Activated B cell treated with CpG ODN at 0.5 μM for 24 hours (primary cell): ENCODE data around the gene ADSL. TPM values are rescaled to one million over a fixed set of nuclear protein-coding genes. Genes with fewer than 3 reads are reported as not detected.

Experiments used
- ATAC-seq: fragments of 200-7000 bp; cut with Tn5 transposase; one replicate; pipeline ENCODE4 v1.10.0; 2021; ENCODE audit warnings: low read depth, mild to moderate bottlenecking, moderate library complexity
- CTCF ChIA-PET: fragments of 350-600 bp; sonication (Branson Sonifier 250); formaldehyde crosslinking; loops from one replicate; lab custom pipeline; 2021; ENCODE audit warnings: antibody characterized with exemption; lab: Charles Lee
- POLR2A ChIA-PET: fragments of 350-600 bp; sonication (Branson Sonifier 250); formaldehyde crosslinking; loops from one replicate; lab custom pipeline; 2021; ENCODE audit warnings: antibody characterized with exemption; lab: Charles Lee
- DNase-seq: peaks from one replicate; pipeline ENCODE4 v3.0.0; 2022
- H3K27ac Mint-ChIP-seq: one replicate; pipeline ENCODE4 v1.8.0; 2020; ENCODE audit warnings: mixed read lengths
- H3K27me3 Mint-ChIP-seq: one replicate; pipeline ENCODE4 v1.8.0; 2021; ENCODE audit warnings: mixed read lengths
- H3K36me3 Mint-ChIP-seq: one replicate; pipeline ENCODE4 v1.8.0; 2021; ENCODE audit warnings: low read depth, mixed read lengths
- H3K4me1 Mint-ChIP-seq: one replicate; pipeline ENCODE4 v1.8.0; 2021; ENCODE audit warnings: mixed read lengths
- H3K4me3 Mint-ChIP-seq: one replicate; pipeline ENCODE4 v1.8.0; 2020; ENCODE audit warnings: mild to moderate bottlenecking, mixed read lengths
- H3K9me3 Mint-ChIP-seq: one replicate; pipeline ENCODE4 v1.8.0; 2020; ENCODE audit warnings: mixed read lengths
- CTCF ChIP-seq: fragments of 200-600 bp; IDR thresholded peaks from one replicate; pipeline ENCODE4 v1.8.0; 2022; ENCODE audit warnings: antibody characterized with exemption, mild to moderate bottlenecking
- intact Hi-C: fragments of 100-400 bp; cut with micrococcal nuclease; formaldehyde crosslinking; loops from one replicate; pipeline ENCODE4 v1.15.1; 2024
- total RNA-seq: library from RNA; stranded (reverse); gene quantifications from 2 replicates; pipeline ENCODE4 v1.2.3, GENCODE V29; 2022

Gene ADSL
- total RNA-seq, 1 donor from 2014 or later, result 102 TPM

DNA sequence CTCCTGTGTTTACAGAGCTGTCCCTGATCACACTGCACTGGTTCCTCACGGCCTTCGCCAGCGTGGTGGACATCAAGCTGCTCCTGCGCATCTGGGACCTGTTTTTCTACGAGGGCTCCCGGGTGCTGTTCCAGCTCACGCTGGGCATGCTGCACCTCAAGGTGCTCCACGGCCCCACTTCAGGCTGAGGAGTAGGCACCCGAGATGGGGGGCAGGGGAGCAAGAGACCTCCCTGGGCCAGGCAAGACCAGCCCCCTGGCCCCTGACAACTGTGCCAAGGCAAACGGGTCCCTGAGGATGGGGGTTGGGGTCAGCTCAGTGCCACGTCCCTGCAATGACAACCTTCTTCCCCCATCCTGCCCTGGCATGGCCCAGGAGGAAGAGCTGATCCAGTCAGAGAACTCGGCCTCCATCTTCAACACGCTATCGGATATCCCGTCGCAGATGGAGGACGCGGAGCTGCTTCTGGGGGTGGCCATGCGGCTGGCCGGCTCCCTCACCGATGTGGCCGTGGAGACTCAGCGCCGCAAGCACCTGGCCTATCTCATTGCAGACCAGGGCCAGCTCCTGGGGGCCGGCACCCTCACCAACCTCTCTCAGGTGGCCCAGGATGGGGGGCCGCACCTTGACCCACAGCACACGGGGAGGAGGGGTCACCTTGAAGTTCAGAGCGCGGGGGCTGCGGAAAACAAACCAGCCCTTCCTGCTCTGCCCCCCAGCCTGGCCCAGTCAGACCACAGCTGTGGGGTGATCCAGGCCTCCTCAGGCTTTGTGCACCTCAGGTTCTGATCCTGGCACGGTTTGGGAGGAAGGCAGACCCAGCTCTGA lies 60.0 kb downstream of the ADSL start:
- no peak for TF ChIP-seq CTCF
- ATAC-seq (no peak), DNase-seq (peak; percentile 10)
- ChIA-PET POLR2A (interaction anchor here (0.5 to 1.5 kb wide), 5 partner anchors 9 to 218 kb away, joined by 3 to 7 read pairs (median 4); no protein-coding TSS in a partner anchor), CTCF (no interaction called here)
- Mint-ChIP-seq H3K4me1 (peaks cover 26% of the 10 kb centered on the region), H3K4me3 (no peak overlapping the region), H3K27ac (no peak overlapping the region), H3K27me3 (no peaks in the 10 kb centered on the region), H3K36me3 (peaks cover 88% of the 10 kb centered on the region), H3K9me3 (no peaks in the 10 kb centered on the region)
- intact Hi-C loops, result no loop called here

GRCh38 chr22:40407021-40407761 lies 60.9 kb downstream of the ADSL start:
- peaks cover 23% of the 10 kb centered on the region for H3K4me1 Mint-ChIP-seq
- no peak overlapping the region for H3K4me3 Mint-ChIP-seq

DNA sequence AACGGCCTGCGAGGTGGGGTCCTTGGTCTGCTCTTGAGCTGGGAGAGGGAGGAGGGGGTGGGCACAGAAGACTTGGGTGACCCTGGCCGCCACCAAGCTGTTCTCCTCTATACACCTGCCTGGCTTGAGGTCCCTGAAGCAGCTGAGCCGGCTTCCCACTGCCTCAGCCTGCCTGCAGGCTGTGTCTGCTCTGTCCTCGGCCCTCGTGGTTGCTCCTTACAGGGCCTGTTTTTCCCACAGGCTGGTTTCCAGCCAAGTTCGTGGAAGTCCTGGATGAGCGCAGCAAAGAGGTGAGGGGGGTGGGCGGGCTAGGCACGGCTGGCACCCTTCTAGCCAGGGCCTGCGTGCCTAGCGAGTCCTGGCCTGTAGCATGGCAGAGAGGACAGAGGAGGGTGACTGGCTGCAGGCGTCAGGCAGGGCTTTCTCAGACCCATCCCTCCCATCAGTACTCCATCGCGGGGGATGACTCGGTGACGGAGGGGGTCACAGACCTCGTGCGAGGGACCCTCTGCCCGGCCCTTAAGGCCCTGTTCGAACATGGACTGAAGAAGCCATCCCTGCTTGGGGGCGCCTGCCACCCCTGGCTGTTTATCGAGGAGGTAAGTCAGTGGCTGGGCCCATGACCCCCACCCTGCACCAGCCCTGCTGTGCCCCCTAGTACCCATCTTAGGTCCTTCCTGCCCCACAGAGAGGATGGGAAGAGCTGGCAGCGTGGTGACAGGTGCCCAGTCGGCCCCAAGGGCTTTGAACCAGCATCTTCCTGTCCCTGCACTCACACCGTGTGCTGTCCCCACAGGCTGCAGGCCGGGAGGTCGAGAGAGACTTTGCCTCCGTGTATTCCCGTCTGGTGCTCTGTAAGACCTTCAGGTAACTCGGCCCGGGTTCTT lies 61.8 kb downstream of the ADSL start:
- Mint-ChIP-seq H3K36me3 (peaks cover 84% of the 10 kb centered on the region), H3K4me1 (peaks cover 23% of the 10 kb centered on the region), H3K9me3 (no peaks in the 10 kb centered on the region), H3K4me3 (no peak overlapping the region), H3K27me3 (no peaks in the 10 kb centered on the region), H3K27ac (no peak overlapping the region)
- no peak for ATAC-seq
- ChIA-PET CTCF (no interaction called here), POLR2A (interaction anchor here (0.7 to 0.9 kb wide), 3 partner anchors 11 to 34 kb away, joined by 3 to 5 read pairs (median 3); no protein-coding TSS in a partner anchor)
- intact Hi-C loops, result no loop called here
- DNase-seq, result no peak
- no peak for TF ChIP-seq CTCF

More at GRCh38 chr22:40407021-40407761, 60.9 kb downstream of the ADSL start:
- Mint-ChIP-seq H3K27me3 (no peaks in the 10 kb centered on the region), H3K36me3 (peaks cover 88% of the 10 kb centered on the region), H3K9me3 (no peaks in the 10 kb centered on the region), H3K27ac (no peak overlapping the region)
- POLR2A ChIA-PET, result interaction anchor here (0.5 to 1.5 kb wide), 4 partner anchors 8 to 105 kb away, joined by 4 to 7 read pairs (median 5); no protein-coding TSS in a partner anchor
- ATAC-seq (no peak), DNase-seq (no peak)
- CTCF ChIA-PET, result no interaction called here
- no peak for TF ChIP-seq CTCF
- intact Hi-C loops, result no loop called here

DNA sequence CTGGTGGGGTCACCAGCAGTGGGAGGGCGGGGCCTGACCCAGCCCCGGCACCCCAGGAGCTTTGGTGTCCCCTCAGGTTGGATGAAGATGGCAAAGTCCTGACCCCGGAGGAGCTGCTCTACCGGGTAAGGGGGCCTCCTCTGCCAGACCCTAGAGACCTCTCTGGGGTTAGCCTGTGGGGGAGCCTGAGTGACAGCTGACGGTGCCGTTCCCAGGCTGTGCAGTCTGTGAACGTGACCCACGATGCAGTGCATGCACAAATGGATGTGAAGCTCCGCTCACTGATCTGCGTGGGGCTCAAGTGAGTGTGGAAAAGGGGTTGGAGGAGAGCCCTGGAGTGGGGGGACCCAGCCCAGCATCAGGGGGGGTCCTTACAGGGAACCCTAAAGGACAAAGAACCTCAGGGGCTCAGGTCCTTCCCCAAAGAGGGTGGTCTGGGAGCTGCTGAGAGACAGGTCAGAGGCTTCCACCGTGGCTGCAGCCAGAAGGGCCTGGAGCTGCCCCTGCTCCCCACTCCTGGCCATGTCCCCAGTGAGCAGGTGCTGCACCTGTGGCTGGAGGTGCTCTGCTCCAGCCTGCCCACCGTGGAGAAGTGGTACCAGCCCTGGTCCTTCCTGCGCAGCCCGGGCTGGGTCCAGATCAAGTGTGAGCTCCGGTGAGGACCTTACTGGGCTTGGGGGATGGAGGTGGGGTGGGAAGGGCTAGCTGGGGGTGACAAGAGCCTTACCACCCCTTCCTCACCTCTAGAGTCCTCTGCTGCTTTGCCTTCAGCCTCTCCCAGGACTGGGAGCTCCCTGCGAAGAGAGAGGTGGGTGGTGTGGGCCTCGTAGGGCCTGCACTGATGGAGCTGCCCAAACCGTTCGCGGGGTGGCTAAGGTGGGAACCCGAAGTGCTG lies 62.7 kb downstream of the ADSL start:
- no peak for ATAC-seq
- Mint-ChIP-seq H3K9me3 (no peaks in the 10 kb centered on the region), H3K4me1 (peaks cover 24% of the 10 kb centered on the region), H3K27me3 (no peaks in the 10 kb centered on the region), H3K27ac (peak overlapping the region; percentile 30), H3K36me3 (peaks cover 76% of the 10 kb centered on the region), H3K4me3 (no peak overlapping the region)
- TF ChIP-seq CTCF, result no peak
- DNase-seq, result no peak
- CTCF ChIA-PET, result no interaction called here
- POLR2A ChIA-PET, result interaction anchor here (0.5 to 1.1 kb wide), 5 partner anchors 10 to 662 kb away, joined by 3 to 6 read pairs (median 3); no protein-coding TSS in a partner anchor
- intact Hi-C loops, result no loop called here
